NCI-H510A treated with DMSO at 0.1 percent for 48 hours (cell line): ENCODE data around the gene BTBD2.

Source experiments
- DNase-seq: peaks from one replicate; lab custom pipeline; 2025; lab: John Stamatoyannopoulos, UW

BTBD2 gene

GRCh38 chr19:1959928-1960589 is 55.5 kb downstream of the BTBD2 start:
- DNase-seq, result no peak

- DNase-seq, result no peak
Observed at GRCh38 chr19:1957562-1958248, 57.8 kb downstream of the BTBD2 start.

GRCh38 chr19:1956868-1957492 is 58.5 kb downstream of the BTBD2 start:
- DNase-seq, result no peak

GRCh38 chr19:1956122-1956494 is 59.4 kb downstream of the BTBD2 start:
- DNase-seq, result no peak

DNA sequence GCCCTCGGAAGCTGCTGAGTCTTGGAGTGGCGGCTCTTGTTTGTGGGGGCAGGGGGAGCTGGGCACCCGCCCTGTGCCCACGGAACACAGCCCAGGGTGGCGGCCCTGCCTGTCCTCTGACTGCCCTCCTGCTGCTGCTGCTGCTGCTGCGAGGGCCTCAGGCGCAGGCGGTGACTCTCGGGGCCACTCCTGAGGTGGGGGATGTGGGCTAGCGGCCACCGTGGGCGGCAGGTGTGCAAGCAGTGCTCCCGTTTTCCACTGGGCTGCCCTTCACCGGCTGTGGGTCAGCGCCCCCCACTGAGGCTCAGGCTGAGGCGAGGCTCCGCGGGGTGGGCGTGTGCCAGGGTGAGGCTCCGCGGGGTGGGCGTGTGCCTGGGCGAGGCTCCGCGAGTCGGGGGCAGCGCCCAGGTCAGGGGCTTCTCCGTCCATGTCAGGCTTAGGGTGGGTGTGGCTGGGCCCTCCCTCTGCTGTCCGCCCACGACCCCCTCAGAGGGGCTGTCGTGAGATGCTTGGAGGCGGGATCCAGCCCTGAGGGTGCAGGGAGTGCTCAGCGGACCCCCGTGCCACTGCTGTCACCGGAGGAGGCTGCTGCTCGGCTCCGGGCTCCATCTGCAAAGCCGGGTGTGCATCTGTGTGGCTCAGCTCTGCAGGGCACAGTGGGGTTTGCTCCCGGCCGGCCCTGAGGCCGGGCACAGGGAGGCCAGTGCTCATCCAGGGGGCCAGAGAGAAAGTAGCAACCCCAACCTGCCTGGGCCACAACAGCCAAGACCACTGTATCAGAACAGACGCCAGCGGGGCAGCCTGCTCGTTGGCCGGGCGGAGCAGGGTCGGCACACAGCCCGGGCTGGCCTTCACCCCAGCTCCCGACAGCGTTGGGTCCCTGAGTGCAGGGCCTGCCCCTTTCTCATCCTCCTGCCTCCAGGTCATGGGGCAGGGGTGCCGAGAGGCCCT is 60.1 kb downstream of the BTBD2 start:
- DNase-seq, result no peak

DNA sequence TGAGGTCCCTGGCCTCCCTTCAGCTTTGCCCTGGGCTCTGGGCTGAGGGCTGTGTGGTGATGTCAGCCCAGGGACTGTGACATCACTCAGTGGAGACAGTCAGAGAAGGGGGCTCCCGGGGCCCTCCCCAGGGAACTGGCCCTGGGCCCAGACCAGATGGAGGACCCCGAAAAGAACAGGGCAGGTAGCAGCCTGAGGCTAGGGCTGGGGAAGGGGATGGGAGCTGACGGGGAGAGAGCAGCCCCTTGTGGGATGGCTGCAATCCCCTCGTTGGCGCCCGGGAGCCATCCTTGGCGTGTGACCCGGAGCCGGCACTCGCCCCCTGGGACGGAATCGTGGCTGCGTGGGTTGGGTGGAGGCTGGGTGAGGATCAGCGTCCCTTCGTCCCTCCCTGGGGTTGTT is 61.0 kb downstream of the BTBD2 start:
- DNase-seq, result no peak

DNA sequence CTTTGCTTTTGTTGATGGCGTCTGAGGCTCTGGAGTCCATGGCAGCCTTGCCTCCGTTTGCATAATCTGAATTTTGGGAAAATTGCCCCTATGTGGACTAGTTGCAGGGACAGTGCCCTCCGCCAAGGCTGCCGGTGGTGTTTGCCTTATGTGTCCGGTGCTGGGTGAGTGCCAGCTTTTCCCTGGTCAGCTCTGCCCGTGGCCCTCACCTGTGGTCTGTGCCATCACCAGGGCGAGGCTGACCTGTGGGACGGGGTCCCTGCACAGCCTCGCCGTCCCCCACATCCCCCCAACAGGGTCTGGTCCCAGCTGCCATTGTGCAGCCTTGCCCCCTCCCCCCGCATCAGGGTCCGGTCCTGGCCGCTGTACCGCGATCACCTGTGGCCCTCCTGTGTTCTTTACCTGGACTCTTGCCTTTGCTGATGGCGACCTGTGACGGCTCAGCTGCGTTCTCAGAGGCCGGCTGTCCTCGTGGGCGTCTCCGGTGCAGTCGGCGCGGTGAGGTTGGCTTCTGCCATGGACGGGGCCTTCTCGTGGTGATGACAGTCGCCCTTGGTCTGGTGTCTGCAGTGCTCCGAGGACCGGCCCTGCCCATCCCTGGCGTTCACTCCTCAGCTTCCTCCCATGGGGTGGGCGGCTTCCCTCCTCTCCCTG is 61.9 kb downstream of the BTBD2 start:
- no peak for DNase-seq

DNA sequence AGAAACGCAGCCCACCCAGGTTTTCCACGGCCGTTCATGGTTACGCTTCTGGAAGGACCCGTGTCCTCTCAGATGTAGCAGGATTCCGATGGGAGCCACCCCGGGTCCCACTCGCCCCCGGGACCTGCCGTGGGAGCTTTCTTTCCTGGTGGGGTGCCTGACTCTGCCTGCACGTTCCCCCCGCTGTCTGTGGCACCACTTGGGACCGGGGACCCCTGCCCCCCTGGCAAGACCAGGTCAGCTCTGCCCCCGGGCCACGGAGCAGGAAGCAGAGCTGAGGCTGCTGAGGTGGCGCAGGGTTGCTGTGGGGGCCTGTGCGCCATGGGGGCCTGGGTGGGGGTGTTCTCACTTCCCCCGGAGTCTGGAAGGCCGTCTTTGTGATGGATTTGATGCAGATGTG is 62.5 kb downstream of the BTBD2 start:
- DNase-seq, result no peak

GRCh38 chr19:1952635-1953034 is 62.9 kb downstream of the BTBD2 start:
- DNase-seq, result no peak

DNA sequence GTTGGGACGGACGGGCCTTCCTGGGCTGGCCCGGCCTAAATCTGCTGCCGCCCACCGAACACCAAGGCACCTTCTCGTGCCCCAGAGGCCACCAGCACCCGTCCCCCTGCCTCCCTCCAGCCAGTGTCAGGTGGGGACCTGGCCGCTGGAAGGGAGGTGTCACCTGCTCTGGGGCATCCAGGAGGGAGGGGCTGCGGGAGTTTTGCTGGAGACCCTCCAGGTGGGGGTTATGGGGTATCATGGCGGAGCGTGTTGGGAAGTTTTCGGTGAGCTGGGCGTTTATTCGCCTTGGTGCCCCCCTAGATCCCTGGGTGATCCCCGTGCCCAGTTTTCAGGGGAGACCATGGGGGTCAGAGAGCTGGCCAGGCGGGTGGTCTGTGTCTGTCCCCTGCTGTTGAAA is 64.9 kb downstream of the BTBD2 start:
- DNase-seq, result no peak

DNA sequence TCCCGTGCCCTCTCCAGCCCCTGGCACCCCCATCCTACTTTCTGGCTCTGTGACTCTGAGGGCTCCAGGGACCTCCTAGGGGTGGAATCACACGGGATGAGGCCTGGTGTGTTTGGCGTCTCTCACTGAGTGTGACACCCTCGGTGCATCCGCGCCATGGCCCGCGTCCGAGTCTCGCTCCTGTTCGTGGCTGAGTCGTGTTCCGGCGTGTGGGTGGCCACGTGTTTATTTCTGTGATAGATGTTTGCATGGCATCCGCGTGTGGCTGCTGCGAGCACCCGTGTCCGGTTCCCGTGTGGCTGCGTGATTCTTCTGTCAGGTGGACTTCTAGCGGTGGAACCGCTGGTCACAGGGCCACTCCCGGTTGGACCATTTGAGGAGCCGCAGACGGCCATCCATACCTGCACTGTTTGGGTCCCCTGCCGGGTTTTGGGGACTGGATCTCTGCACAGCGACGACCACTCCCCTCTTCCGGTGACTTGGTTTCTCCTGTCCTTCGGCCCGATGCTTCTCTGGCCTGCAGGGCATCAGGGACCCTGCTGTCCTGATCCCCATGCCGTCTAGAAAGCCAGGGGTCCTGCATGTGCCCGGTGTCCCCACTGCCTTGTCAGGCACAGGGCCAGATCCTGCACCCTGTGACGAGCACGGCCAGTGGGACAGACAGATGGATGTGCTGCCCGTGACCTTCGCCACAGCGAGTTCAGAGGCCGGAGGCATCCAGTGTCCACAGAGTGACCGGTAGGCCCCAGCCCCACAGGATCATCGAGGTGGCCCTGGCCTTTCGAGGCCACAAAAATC is 66.0 kb downstream of the BTBD2 start:
- no peak for DNase-seq

GRCh38 chr19:1947651-1948209 is 67.8 kb downstream of the BTBD2 start:
- DNase-seq, result no peak

DNA sequence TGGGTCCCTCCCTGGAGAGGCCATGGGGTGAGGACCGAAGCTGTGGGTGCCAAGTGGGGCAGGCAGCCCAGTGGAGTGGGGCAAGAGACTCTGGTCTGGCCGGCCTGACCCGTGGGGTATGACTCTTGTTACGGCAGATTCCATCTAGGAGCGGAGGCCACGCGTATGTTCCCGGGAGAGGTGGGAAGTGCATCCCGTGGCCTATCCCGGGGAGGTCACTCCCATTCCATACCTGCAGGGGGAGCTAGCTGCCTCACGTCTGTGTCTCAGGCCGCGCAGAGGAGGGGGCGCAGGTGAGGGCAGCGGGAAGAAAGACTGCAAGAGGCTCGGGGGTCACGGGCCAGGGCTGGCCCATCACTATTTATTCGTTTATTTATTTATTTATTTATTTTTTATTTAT is 69.6 kb downstream of the BTBD2 start:
- DNase-seq, result no peak

GRCh38 chr19:1944916-1945561 is 70.5 kb downstream of the BTBD2 start:
- no peak for DNase-seq

DNA sequence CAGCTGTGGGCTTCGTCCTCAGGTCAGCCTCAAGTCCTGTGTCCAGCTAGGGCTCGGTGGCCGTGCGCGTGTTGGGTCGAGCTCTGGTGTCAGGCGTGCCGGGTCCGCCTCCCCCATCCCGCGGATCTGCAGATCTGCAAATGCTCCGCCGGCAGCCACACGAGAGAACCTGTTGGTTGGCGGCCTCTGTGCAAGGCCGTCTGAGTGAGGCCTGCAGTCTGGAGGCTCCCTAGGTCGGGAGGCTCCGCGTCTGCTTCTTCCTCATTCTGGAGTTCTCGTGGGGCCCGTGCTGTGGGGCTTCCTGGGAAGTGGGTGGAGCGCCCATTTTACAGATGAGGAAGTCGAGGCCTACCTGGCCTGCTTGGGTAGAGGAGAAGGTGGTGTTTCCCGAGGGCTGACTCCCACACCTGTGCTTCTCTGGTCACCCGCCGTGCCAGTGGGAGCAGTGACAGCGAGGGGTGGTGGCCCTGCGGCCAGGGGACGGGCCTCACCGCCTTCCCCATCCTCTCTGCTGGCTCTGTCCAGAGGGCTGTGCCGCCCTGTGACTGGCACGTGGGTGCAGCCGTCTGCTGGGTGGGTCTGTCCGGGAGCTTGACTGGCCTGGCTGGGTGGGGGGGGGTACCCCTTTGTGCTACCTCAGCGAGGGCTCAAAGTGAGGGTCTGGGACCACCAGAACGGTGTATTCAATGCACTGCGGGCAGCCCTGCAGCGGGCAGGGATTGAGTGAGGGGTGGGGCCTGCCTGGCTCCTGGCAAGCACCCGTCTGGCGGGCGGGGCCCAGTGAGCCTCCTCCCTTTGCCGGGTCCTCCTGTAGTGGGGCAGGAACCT is 71.2 kb downstream of the BTBD2 start:
- DNase-seq, result no peak

DNA sequence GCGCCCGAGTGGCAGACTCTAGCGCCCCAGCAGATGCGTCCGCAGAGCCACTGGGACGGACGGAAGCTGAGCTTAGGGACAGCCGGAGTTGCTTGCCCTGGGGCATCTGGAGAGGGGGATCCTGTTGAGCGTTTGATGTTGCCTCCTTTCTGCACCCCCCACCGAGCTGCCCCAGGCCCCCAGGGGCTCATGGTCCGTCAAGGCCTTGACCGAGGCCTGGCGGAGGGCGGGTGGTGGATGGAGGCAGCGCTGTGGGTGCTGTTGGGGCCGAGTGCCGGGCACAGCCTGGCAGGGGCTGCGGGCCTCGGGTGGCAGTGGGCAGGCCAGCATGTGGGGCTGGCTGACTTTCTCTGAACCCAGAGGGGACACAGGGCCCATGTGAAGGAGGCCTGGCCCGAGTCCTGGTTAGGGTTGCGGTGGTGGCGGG is 71.8 kb downstream of the BTBD2 start:
- no peak for DNase-seq

DNA sequence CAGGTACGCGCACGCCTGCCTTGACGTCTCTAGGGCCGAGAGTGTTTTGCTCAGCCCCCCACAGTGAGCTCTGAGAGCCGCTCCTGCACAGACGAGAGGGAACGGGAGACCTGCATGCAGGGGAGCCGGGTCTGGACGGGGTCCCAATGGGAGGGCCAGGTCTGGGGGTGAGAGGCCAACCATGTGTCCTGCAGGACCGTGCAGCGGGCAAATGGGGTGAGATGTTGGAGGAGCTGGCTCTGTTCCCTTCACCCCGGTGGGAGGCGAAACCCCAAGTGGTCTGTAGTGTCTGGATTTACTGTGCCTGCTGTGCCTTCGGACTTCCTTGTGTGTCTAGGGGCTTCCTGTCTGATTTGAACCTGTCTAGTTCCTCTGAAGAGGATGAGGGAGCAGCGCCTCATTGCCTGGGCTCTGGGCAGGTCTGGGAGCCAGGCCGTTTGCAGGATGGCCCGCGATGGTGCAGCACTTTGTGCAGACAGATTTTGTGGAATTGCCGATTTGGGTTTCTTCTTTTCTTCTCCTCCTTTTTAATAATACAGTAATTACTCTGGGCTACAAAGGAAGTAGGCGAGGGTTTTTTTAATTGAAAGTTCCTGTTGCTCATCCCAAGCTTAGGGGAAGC is 72.5 kb downstream of the BTBD2 start:
- DNase-seq, result no peak

- DNase-seq, result peak; percentile 55
Observed at GRCh38 chr19:1942078-1942933, 73.2 kb downstream of the BTBD2 start.
